Retinal pigment epithelial cell (primary cell): ENCODE results near the gene KCTD6.

Experiments used
- DNase-seq: peaks from one replicate; pipeline ENCODE4 v3.0.0-alpha.2; 2010; ENCODE audit warnings: low read depth
- H3K4me3 ChIP-seq: 2 replicates; pipeline ENCODE4 v1.5.1; 2011; ENCODE audit warnings: mild to moderate bottlenecking, low read length, control low read depth, moderate library complexity
- TF ChIP-seq, protein P1 (sequence below): conservative IDR thresholded peaks from 2 replicates; pipeline ENCODE4 v1.5.1; 2011; ENCODE audit warnings: low read depth, low read length, control low read depth, inconsistent platforms

The KCTD6 gene

DNA sequence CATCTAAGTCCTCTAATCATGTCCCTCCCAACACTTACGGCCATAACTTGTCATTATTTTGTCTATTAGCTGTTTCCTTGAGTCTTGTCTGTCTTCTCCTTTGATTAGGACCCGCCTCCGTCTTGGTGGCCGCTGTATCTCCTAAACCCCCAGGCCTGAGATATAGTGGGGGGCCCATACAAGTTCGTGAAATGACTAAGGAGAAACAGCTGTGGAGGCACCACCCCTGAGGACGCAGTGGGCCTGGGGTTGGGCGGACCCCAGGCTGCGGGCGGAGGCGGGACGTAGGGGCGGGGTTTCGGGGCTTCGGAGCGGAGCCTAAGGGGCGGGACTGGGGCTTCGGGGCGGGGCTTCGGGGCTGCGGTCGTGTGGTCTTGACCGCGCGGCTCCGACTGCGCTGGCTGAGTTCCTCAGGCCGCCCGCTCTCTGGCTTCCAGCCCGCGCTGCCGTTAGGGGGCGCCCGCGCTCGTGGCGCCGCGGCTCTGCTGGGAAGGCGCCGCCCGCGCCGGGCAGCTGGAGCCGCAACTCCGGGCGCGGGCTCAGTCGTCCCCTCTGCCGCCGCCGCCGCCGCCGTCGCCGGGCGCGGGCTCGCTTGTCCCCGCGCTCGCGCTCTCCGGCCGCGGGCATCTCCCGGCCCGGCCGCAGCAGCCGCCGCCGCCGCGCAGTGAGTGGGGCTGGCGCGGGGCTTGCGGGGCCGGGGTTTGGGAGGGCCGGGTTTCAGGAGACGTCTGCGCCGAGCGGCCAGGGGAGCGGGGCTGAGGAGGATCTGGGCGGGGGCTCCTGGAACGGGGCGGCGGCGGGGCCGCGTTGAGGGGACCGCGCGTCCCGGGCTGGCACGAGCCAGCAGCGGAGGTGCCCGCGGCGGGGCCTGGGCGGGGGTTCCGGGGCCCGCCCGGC lies at the start of gene KCTD6:
Gene KCTD6, plus strand, starts transcription at position 591 of the 897 bp plus-strand sequence. CDS start 6,660 bp downstream, outside the sequence.
- TF ChIP-seq, protein P1, sequence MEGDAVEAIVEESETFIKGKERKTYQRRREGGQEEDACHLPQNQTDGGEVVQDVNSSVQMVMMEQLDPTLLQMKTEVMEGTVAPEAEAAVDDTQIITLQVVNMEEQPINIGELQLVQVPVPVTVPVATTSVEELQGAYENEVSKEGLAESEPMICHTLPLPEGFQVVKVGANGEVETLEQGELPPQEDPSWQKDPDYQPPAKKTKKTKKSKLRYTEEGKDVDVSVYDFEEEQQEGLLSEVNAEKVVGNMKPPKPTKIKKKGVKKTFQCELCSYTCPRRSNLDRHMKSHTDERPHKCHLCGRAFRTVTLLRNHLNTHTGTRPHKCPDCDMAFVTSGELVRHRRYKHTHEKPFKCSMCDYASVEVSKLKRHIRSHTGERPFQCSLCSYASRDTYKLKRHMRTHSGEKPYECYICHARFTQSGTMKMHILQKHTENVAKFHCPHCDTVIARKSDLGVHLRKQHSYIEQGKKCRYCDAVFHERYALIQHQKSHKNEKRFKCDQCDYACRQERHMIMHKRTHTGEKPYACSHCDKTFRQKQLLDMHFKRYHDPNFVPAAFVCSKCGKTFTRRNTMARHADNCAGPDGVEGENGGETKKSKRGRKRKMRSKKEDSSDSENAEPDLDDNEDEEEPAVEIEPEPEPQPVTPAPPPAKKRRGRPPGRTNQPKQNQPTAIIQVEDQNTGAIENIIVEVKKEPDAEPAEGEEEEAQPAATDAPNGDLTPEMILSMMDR = peak; percentile 61
- peak; percentile 71 for DNase-seq
- peak within 1 kb of the TSS; percentile 83 for H3K4me3 ChIP-seq

DNA sequence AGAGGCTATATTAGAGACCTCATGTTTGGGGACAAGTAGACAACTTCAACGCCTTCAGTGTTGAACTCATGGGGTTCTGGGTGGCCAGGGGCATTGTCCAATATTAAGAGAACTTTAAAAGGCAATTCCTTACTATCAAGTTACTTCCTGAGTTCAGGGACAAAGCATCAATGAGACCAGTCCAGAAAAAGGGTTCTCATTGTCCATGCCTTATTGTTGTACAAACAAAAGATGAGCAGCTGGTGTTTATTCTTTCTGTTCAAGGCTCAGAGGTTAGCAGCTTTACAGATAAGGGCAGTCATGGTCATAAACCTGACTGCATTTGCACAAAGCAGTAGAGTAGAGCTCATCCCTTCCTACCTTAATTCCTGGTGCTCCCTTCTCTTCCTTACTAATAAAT lies 39.7 kb upstream of the KCTD6 start:
- no peak for DNase-seq
- TF ChIP-seq, protein P1 = no peak
- H3K4me3 ChIP-seq = no peak overlapping the region

DNA sequence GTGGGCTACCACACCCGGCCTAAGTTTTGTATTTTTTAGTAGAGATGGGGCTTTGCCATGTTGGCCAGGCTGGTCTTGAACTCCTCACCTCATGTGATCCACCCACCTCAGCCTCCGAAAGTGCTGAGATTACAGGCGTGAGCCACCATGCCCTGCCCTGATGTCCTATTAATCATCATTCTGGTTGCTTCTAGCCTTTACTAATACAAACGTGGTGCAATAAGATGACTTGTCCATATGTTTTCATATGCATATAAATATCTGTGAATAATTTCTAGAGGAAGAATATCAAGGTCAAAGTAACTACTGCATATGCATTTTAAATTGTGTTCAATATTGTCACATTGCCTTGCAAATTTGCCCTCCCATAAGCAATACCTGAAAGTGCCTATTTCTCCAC lies 32.7 kb upstream of the KCTD6 start:
- DNase-seq = no peak
- H3K4me3 ChIP-seq = no peak overlapping the region
- TF ChIP-seq, protein P1 = no peak

DNA sequence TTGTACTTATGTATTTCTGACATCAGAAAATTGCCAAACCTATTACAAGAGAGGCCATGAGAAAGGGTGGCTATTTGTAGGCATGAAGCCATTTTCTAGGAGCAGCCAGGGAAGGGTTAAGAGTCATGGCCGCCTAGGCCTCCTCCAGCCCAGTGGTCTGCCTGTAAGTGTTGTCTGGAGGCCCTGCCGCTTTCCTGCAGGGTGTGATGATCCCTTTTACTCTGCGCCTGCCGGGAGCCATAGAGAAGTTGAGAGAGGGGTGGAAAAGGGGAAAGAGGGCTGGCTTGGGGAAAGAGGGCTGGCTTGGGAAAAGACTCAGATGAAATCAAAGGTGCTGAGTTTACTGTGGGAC lies 29.1 kb upstream of the KCTD6 start:
- TF ChIP-seq, protein P1 = no peak
- H3K4me3 ChIP-seq = no peak overlapping the region
- DNase-seq = no peak

DNA sequence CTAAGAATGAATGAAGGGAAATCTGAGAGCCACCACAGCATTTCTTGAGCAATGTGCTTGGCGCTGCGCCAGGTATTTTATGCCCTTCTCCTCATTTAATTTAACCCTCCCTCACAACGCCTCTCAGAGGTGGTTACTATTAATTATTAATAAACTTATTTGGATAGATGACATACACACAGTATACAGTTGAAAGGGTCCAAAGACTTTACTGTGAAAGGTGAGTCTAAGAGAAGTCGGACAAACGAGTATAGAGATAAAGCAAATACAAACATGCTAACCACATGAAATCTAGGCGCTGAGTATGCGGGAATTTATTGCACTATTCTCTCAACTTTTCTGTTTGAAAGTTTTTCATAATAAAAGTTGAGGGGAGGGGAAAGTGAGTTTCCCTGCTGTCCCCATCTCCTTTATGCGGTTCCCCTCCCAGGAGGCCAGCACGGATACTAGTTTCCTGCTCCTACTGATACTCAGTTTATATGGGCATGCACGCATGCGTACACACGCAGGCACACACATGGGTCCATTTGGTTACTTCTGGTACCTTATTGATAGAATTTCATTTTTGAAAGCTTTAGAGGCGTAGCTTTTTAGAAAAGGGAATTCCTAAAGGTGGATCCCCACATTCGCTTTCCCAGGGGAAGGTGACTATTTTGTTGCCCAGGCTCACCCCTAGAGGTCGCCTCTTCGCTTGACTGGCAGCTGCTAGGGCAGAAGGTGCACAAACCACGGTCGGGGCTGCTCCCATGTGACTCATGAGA lies 28.5 kb upstream of the KCTD6 start:
- DNase-seq = no peak
- no peak overlapping the region for H3K4me3 ChIP-seq
- TF ChIP-seq, protein P1 = peak; percentile 90

DNA sequence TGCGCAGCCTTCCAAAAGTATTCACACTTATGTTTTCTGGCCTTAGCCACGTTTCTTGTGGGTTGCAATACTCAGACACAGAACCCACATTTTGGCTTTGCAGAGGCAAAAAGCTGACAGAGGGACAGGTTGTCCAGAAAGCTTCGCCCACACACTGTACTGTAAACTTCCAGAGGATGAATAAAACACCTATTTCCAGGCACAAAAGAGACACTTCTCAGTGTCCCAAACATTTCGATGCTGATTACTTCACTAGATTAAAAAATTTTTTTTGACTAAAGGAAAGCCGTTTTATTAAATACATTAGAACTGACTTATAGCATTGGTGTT lies 28.0 kb upstream of the KCTD6 start:
- H3K4me3 ChIP-seq = no peak overlapping the region
- DNase-seq = no peak
- TF ChIP-seq, protein P1 = no peak
